Left ventricle myocardium inferior (tissue), 1 donor: ENCODE results near the gene FNDC3B. TPM values are rescaled to one million over a fixed set of nuclear protein-coding genes. Genes with fewer than 3 reads are reported as not detected.

ENCODE experiments used
- DNase-seq: peaks from one replicate; pipeline ENCODE4 v3.0.0-alpha.2; 2020
- H3K27ac ChIP-seq: fragments of 200-600 bp; replicated peaks from 2 replicates; pipeline ENCODE4 v1.8.0; 2021
- H3K27me3 ChIP-seq: fragments of 200-600 bp; 2 replicates; pipeline ENCODE4 v1.8.0; 2021; ENCODE audit warnings: low read depth
- H3K36me3 ChIP-seq: fragments of 200-600 bp; 2 replicates; pipeline ENCODE4 v1.8.0; 2021
- H3K4me1 ChIP-seq: fragments of 200-600 bp; 2 replicates; pipeline ENCODE4 v1.8.0; 2021
- H3K4me3 ChIP-seq: fragments of 200-600 bp; 2 replicates; pipeline ENCODE4 v1.8.0; 2021; ENCODE audit warnings: mild to moderate bottlenecking, moderate library complexity
- H3K9me3 ChIP-seq: fragments of 200-600 bp; replicated peaks from 2 replicates; pipeline ENCODE4 v1.8.0; 2021
- CTCF ChIP-seq: fragments of 200-600 bp; IDR thresholded peaks from 2 replicates; pipeline ENCODE4 v1.8.0; 2021; ENCODE audit warnings: antibody characterized with exemption, mild to moderate bottlenecking, borderline replicate concordance
- intact Hi-C: fragments of 100-400 bp; cut with micrococcal nuclease; formaldehyde crosslinking; loops from one replicate; pipeline ENCODE4 v1.11.0; 2022
- total RNA-seq: library from RNA; stranded (reverse); fragmentation: NEBNext Ultra II Directional; extraction: Animal tissue kit (Norgen Biotek cat#: 25700); gene quantifications from one replicate; pipeline ENCODE4 v1.2.1, GENCODE V29; 2021
- donor health status: DM: no; HTN: yes; CAD: no; lungs with severe emphysema.

The FNDC3B gene
- total RNA-seq, 1 donor from 2014 or later = 75.7 TPM

- no peak for DNase-seq
- Histone ChIP-seq H3K4me3 (no peak overlapping the region), H3K27ac (no peak overlapping the region), H3K36me3 (peaks cover 90% of the 10 kb centered on the region), H3K4me1 (peaks cover 4% of the 10 kb centered on the region), H3K27me3 (no peaks in the 10 kb centered on the region), H3K9me3 (no peaks in the 10 kb centered on the region)
- TF ChIP-seq CTCF = no peak
- intact Hi-C loops = no loop called here
These were observed 306.8 kb downstream of the FNDC3B start for GRCh38 chr3:172346161-172346560.

GRCh38 chr3:172347895-172348679 is 308.7 kb downstream of the FNDC3B start:
- Histone ChIP-seq H3K4me3 (no peak overlapping the region), H3K9me3 (no peaks in the 10 kb centered on the region), H3K36me3 (peaks cover 82% of the 10 kb centered on the region), H3K27ac (no peak overlapping the region), H3K27me3 (no peaks in the 10 kb centered on the region), H3K4me1 (peaks cover 7% of the 10 kb centered on the region)
- DNase-seq = no peak
- intact Hi-C loops = no loop called here
- no peak for TF ChIP-seq CTCF

GRCh38 chr3:172351895-172352466 is 312.6 kb downstream of the FNDC3B start:
- Histone ChIP-seq H3K27ac (no peak overlapping the region), H3K36me3 (peaks cover 53% of the 10 kb centered on the region), H3K4me1 (peaks cover 32% of the 10 kb centered on the region), H3K4me3 (no peak overlapping the region), H3K27me3 (no peaks in the 10 kb centered on the region), H3K9me3 (no peaks in the 10 kb centered on the region)
- no peak for TF ChIP-seq CTCF
- intact Hi-C loops = no loop called here
- DNase-seq = no peak

DNA sequence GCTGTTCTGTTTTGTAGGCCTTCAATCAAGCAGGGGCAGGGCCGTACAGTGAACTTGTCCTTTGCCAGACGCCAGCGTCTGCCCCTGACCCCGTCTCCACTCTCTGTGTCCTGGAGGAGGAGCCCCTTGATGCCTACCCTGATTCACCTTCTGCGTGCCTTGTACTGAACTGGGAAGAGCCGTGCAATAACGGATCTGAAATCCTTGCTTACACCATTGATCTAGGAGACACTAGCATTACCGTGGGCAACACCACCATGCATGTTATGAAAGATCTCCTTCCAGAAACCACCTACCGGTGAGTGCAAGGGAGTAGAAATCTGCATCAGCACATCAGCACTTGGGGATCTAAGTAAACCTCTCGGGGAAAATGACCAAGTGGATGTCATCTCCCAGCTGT is 313.4 kb downstream of the FNDC3B start:
- no peak for TF ChIP-seq CTCF
- Histone ChIP-seq H3K27me3 (no peaks in the 10 kb centered on the region), H3K9me3 (no peaks in the 10 kb centered on the region), H3K36me3 (peaks cover 45% of the 10 kb centered on the region), H3K4me3 (no peak overlapping the region), H3K4me1 (peaks cover 41% of the 10 kb centered on the region), H3K27ac (no peak overlapping the region)
- no peak for DNase-seq
- intact Hi-C loops = no loop called here

GRCh38 chr3:172354931-172355499 is 315.6 kb downstream of the FNDC3B start:
- no peak for TF ChIP-seq CTCF
- no peak overlapping the region for H3K4me3 ChIP-seq
- H3K36me3 ChIP-seq = peaks cover 24% of the 10 kb centered on the region
- intact Hi-C loops = no loop called here
- peaks cover 59% of the 10 kb centered on the region for H3K4me1 ChIP-seq
- no peaks in the 10 kb centered on the region for H3K9me3 ChIP-seq
- no peaks in the 10 kb centered on the region for H3K27me3 ChIP-seq
- no peak for DNase-seq
- no peak overlapping the region for H3K27ac ChIP-seq
